ENCODE measurements around the gene TINCR.

GRCh38 chr19:5545051-5545450 is 22.7 kb downstream of the TINCR start:
- TF ChIP-seq, protein P1, sequence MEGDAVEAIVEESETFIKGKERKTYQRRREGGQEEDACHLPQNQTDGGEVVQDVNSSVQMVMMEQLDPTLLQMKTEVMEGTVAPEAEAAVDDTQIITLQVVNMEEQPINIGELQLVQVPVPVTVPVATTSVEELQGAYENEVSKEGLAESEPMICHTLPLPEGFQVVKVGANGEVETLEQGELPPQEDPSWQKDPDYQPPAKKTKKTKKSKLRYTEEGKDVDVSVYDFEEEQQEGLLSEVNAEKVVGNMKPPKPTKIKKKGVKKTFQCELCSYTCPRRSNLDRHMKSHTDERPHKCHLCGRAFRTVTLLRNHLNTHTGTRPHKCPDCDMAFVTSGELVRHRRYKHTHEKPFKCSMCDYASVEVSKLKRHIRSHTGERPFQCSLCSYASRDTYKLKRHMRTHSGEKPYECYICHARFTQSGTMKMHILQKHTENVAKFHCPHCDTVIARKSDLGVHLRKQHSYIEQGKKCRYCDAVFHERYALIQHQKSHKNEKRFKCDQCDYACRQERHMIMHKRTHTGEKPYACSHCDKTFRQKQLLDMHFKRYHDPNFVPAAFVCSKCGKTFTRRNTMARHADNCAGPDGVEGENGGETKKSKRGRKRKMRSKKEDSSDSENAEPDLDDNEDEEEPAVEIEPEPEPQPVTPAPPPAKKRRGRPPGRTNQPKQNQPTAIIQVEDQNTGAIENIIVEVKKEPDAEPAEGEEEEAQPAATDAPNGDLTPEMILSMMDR (IDR thresholded peaks at IDR 0.05; ENCODE audit: low read depth, low read length, missing input control): no peak
- TF ChIP-seq MAX (IDR thresholded peaks at IDR 0.05) (no peak), TAF1 (conservative IDR thresholded peaks at IDR 0.05) (no peak), YY1 (IDR thresholded peaks at IDR 0.05) (no peak)
- TF ChIP-seq, protein P2, sequence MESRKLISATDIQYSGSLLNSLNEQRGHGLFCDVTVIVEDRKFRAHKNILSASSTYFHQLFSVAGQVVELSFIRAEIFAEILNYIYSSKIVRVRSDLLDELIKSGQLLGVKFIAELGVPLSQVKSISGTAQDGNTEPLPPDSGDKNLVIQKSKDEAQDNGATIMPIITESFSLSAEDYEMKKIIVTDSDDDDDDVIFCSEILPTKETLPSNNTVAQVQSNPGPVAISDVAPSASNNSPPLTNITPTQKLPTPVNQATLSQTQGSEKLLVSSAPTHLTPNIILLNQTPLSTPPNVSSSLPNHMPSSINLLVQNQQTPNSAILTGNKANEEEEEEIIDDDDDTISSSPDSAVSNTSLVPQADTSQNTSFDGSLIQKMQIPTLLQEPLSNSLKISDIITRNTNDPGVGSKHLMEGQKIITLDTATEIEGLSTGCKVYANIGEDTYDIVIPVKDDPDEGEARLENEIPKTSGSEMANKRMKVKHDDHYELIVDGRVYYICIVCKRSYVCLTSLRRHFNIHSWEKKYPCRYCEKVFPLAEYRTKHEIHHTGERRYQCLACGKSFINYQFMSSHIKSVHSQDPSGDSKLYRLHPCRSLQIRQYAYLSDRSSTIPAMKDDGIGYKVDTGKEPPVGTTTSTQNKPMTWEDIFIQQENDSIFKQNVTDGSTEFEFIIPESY (IDR thresholded peaks at IDR 0.05): no peak
- TF ChIP-seq, protein P3, sequence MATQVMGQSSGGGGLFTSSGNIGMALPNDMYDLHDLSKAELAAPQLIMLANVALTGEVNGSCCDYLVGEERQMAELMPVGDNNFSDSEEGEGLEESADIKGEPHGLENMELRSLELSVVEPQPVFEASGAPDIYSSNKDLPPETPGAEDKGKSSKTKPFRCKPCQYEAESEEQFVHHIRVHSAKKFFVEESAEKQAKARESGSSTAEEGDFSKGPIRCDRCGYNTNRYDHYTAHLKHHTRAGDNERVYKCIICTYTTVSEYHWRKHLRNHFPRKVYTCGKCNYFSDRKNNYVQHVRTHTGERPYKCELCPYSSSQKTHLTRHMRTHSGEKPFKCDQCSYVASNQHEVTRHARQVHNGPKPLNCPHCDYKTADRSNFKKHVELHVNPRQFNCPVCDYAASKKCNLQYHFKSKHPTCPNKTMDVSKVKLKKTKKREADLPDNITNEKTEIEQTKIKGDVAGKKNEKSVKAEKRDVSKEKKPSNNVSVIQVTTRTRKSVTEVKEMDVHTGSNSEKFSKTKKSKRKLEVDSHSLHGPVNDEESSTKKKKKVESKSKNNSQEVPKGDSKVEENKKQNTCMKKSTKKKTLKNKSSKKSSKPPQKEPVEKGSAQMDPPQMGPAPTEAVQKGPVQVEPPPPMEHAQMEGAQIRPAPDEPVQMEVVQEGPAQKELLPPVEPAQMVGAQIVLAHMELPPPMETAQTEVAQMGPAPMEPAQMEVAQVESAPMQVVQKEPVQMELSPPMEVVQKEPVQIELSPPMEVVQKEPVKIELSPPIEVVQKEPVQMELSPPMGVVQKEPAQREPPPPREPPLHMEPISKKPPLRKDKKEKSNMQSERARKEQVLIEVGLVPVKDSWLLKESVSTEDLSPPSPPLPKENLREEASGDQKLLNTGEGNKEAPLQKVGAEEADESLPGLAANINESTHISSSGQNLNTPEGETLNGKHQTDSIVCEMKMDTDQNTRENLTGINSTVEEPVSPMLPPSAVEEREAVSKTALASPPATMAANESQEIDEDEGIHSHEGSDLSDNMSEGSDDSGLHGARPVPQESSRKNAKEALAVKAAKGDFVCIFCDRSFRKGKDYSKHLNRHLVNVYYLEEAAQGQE (IDR thresholded peaks at IDR 0.05): no peak

Measured in liver (tissue), 3 donors.